IMR-90 (cell line): ENCODE measurements around the gene FMOD.

Experiments used
- CEBPB ChIP-seq: IDR thresholded peaks from 2 replicates; pipeline ENCODE4 v1.6.1; 2012; ENCODE audit warnings: low read depth, low read length, improper control_type of control experiment
- CHD1 ChIP-seq: IDR thresholded peaks from 2 replicates; pipeline ENCODE4 v1.6.1; 2012; ENCODE audit warnings: low read depth, low read length, improper control_type of control experiment
- CTCF ChIP-seq: conservative IDR thresholded peaks from 2 replicates; pipeline ENCODE4 v1.5.1; 2012; ENCODE audit warnings: mild to moderate bottlenecking, low read depth, low read length, improper control_type of control experiment
- FOS ChIP-seq: fragments of 150-350 bp; IDR thresholded peaks from 2 replicates; pipeline ENCODE4 v1.6.1; 2016; ENCODE audit warnings: low read depth, low read length
- MAFK ChIP-seq: IDR thresholded peaks from 2 replicates; pipeline ENCODE4 v1.6.1; 2012; ENCODE audit warnings: low read depth, low read length, improper control_type of control experiment
- MAZ ChIP-seq: IDR thresholded peaks from 2 replicates; pipeline ENCODE4 v1.6.1; 2012; ENCODE audit warnings: low read depth, mild to moderate bottlenecking, low read length, improper control_type of control experiment, moderate library complexity, borderline replicate concordance
- MXI1 ChIP-seq: IDR thresholded peaks from 2 replicates; pipeline ENCODE4 v1.6.1; 2012; ENCODE audit warnings: low read depth, mild to moderate bottlenecking, low read length, moderate library complexity, borderline replicate concordance
- POLR2A ChIP-seq: IDR thresholded peaks from 2 replicates; pipeline ENCODE4 v1.6.1; 2012; ENCODE audit warnings: mild to moderate bottlenecking, low read depth, low read length
- RAD21 ChIP-seq: IDR thresholded peaks from 2 replicates; pipeline ENCODE4 v1.6.1; 2012; ENCODE audit warnings: low read length, improper control_type of control experiment
- RFX5 ChIP-seq: IDR thresholded peaks from 2 replicates; pipeline ENCODE4 v1.8.0; 2012; ENCODE audit warnings: low read depth, mild to moderate bottlenecking, low read length, moderate library complexity
- SMC3 ChIP-seq: fragments of 150-350 bp; IDR thresholded peaks from 2 replicates; pipeline ENCODE4 v1.6.1; 2016; ENCODE audit warnings: low read depth, mild to moderate bottlenecking, antibody characterized with exemption, low read length, moderate library complexity

GRCh38 chr1:203295796-203296195 lies 55.1 kb downstream of the FMOD start:
- TF ChIP-seq CTCF, result no peak
- no peak for TF ChIP-seq RAD21
- no peak for TF ChIP-seq POLR2A
- no peak for TF ChIP-seq MAFK
- no peak for TF ChIP-seq RFX5
- no peak for TF ChIP-seq CEBPB
- no peak for TF ChIP-seq MAZ
- TF ChIP-seq MXI1, result no peak
- no peak for TF ChIP-seq SMC3
- TF ChIP-seq CHD1, result no peak
- TF ChIP-seq FOS, result no peak
